K562 (cell line): ENCODE data around the gene CCDC71L. TPM values are rescaled to one million over a fixed set of nuclear protein-coding genes. Genes with fewer than 3 reads are reported as not detected.

Experiments
- BCL6 ChIP-seq: fragments of 250-450 bp; sonication (Bioruptor Pico); IDR thresholded peaks from 2 replicates; pipeline ENCODE4 v1.4.0; 2020
- FOXA3 ChIP-seq, 2 experiments: fragments of 450-650 bp in 1 of 2; sonication (generic) in 1 of 2; formaldehyde crosslinking; IDR thresholded peaks in 1 of 2; conservative IDR thresholded peaks in 1 of 2; 2 replicates each; pipeline versions ENCODE4 v1.4.0 to v1.8.0; 2020 to 2022; ENCODE audit warnings: mild to moderate bottlenecking in 2 of 2, missing genetic modification reagents in 1 of 2
- HIVEP1 ChIP-seq: fragments of 250-450 bp; sonication (Bioruptor Pico); IDR thresholded peaks from 2 replicates; pipeline ENCODE4 v1.4.0; 2020; ENCODE audit warnings: mild to moderate bottlenecking
- NR4A1 ChIP-seq, 2 experiments: fragments of 250-450 bp in 1 of 2; fragments of 450-650 bp in 1 of 2; sonication (Bioruptor Pico) in 1 of 2; IDR thresholded peaks; 2 replicates each; pipeline versions ENCODE4 v1.4.0 to v1.6.1; 2016 to 2020; ENCODE audit warnings: mild to moderate bottlenecking in 2 of 2, missing compliant biosample characterization in 1 of 2, missing genetic modification characterization in 1 of 2, moderate library complexity in 1 of 2
- POLR2A ChIP-seq: fragments of 450-650 bp; conservative IDR thresholded peaks from 2 replicates; pipeline ENCODE4 v1.6.1; 2016
- TCF7L2 ChIP-seq: fragments of 150-350 bp; IDR thresholded peaks from 2 replicates; pipeline ENCODE4 v1.6.1; 2016; ENCODE audit warnings: low read depth, mild to moderate bottlenecking, low read length, moderate library complexity
- THRAP3 ChIP-seq: fragments of 450-650 bp; IDR thresholded peaks from 2 replicates; pipeline ENCODE4 v1.6.1; 2016; ENCODE audit warnings: mild to moderate bottlenecking, inconsistent platforms, borderline replicate concordance
- WHSC1 ChIP-seq: IDR thresholded peaks from one replicate; pipeline ENCODE4 v1.6.1; 2012; ENCODE audit warnings: low read length, control low read depth, inconsistent platforms
- polyA plus RNA-seq, 8 experiments: library from polyadenylated mRNA; depleted of rRNA in 4 of 8; stranded (reverse) in 5 of 8; unstranded in 3 of 8; fragments of >200 nt; fragmentation: Nextera tagmentation in 2 of 8; fragmentation: Illumina TruSeq in 1 of 8; extraction: Ambion mirVana in 2 of 8; extraction: Trizol in 1 of 8; gene quantifications; 2 replicates each; pipeline versions ENCODE4 v1.2.1 to v1.2.3, GENCODE V29; 2011 to 2014; ENCODE audit warnings: inconsistent platforms in 1 of 8, missing spikeins in 1 of 8
- total RNA-seq, 7 experiments: library from RNA; depleted of rRNA in 6 of 7; stranded (reverse); fragments of >200 nt in 6 of 7; fragmentation: Illumina TruSeq in 2 of 7; extraction: Trizol in 2 of 7; gene quantifications; 2 replicates each; pipeline versions ENCODE4 v1.2.1 to v1.2.3, GENCODE V29; 2011 to 2021; ENCODE audit warnings: low replicate concordance in 1 of 7
- TF ChIP-seq, protein P1 (sequence below), 2 experiments: fragments of 450-650 bp in 1 of 2; sonication (generic) in 1 of 2; formaldehyde crosslinking in 1 of 2; IDR thresholded peaks in 1 of 2; conservative IDR thresholded peaks in 1 of 2; 2 replicates each; pipeline versions ENCODE4 v1.6.1 to v1.8.1; 2016 to 2023; ENCODE audit warnings: mild to moderate bottlenecking in 2 of 2, moderate library complexity in 2 of 2, inconsistent platforms in 1 of 2, missing genetic modification reagents in 1 of 2
- TF ChIP-seq, protein P2 (sequence below): fragments of 450-650 bp; IDR thresholded peaks from 2 replicates; pipeline ENCODE4 v1.6.1; 2016; ENCODE audit warnings: low read depth, mild to moderate bottlenecking, moderate library complexity
- TF ChIP-seq, protein P3 (sequence below): fragments of 450-650 bp; IDR thresholded peaks from one replicate; pipeline ENCODE4 v1.6.1; 2018; ENCODE audit warnings: mild to moderate bottlenecking, moderate library complexity; ENCODE audit not compliant: partially characterized antibody
- TF ChIP-seq, protein P4 (sequence below): sonication (generic); IDR thresholded peaks from 2 replicates; pipeline ENCODE4 v1.6.1; 2016
- TF ChIP-seq, protein P5 (sequence below): fragments of 250-450 bp; sonication (Bioruptor Pico); IDR thresholded peaks from 2 replicates; pipeline ENCODE4 v1.4.0; 2020; ENCODE audit warnings: mild to moderate bottlenecking, moderate library complexity
- TF ChIP-seq, protein P6 (sequence below): fragments of 250-450 bp; sonication (Bioruptor Pico); IDR thresholded peaks from 2 replicates; pipeline ENCODE4 v1.5.0; 2022; ENCODE audit warnings: mild to moderate bottlenecking
- TF ChIP-seq, protein P7 (sequence below): fragments of 250-450 bp; sonication (Bioruptor Pico); IDR thresholded peaks from 2 replicates; pipeline ENCODE4 v1.5.0; 2021

CCDC71L gene
- total and polyA plus RNA-seq, 9 of the 15 experiments (the other 6 are each of a cell fraction or from before 2014, with no cell fraction given): 5.7 to 108 (median 25.4) TPM

DNA sequence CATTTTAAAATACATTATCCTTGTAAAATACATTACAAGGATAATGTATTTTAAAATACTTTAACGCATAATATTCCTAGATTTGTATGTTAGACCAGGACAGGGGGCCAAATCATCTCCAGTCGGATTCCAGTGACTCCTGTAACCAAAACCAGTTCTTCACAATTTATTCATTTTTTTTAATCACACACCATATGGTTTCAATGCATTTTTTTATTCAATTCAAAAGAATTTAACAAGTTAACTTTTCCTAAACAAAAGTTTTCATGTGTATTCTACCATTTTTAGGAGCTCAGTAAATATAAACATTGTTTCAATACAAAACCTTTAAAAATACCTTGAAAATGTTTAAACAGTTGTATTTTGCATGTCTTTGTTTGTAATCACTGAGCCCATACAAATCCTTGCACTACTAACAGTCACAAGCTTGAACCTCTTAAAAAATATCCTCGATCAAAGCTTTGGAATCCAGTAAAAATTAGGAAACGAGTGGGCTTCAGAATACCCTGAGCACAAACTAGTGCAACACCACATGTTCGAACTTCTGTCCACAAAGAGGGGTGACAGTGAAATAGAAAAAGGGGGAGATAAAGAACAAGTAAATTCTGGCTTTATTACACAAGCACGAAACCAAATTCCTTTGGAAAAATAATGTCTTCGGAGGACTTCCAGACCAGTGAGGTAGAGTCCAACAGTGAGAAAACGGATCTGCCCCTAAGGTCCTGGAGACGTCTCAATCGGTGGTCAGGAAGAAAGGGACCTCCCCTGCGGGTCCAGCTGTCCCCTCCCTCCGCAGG lies 1.6 kb downstream of the CCDC71L start (continued):
- TF ChIP-seq, protein P1, sequence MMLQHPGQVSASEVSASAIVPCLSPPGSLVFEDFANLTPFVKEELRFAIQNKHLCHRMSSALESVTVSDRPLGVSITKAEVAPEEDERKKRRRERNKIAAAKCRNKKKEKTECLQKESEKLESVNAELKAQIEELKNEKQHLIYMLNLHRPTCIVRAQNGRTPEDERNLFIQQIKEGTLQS (IDR thresholded peaks at IDR 0.05): 0 out of 2 replicates have a peak, but pooled peaks have one; percentile 22
- TF ChIP-seq, protein P1 (CRISPR knock-in tag; conservative IDR thresholded peaks at IDR 0.05): no peak
- TF ChIP-seq, protein P2, sequence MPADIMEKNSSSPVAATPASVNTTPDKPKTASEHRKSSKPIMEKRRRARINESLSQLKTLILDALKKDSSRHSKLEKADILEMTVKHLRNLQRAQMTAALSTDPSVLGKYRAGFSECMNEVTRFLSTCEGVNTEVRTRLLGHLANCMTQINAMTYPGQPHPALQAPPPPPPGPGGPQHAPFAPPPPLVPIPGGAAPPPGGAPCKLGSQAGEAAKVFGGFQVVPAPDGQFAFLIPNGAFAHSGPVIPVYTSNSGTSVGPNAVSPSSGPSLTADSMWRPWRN: peak; percentile 36; the same call in 1 of the 2 replicates
- no peak for TF ChIP-seq NR4A1 (CRISPR knock-in tag; IDR thresholded peaks at IDR 0.05)
- 0 out of 2 replicates have a peak, but pooled peaks have one; percentile 48 for TF ChIP-seq NR4A1 (tag; IDR thresholded peaks at IDR 0.05)
- no peak for TF ChIP-seq WHSC1
- peak in 1 of 2 experiments; percentile 45; a peak in 1 of 4 replicates for TF ChIP-seq FOXA3 (CRISPR knock-in tag; conservative IDR thresholded peaks at IDR 0.05 in 1 of 2, IDR thresholded peaks at IDR 0.05 in 1 of 2)
- TF ChIP-seq, protein P3, sequence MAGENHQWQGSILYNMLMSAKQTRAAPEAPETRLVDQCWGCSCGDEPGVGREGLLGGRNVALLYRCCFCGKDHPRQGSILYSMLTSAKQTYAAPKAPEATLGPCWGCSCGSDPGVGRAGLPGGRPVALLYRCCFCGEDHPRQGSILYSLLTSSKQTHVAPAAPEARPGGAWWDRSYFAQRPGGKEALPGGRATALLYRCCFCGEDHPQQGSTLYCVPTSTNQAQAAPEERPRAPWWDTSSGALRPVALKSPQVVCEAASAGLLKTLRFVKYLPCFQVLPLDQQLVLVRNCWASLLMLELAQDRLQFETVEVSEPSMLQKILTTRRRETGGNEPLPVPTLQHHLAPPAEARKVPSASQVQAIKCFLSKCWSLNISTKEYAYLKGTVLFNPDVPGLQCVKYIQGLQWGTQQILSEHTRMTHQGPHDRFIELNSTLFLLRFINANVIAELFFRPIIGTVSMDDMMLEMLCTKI: no peak
- TF ChIP-seq, protein P4, sequence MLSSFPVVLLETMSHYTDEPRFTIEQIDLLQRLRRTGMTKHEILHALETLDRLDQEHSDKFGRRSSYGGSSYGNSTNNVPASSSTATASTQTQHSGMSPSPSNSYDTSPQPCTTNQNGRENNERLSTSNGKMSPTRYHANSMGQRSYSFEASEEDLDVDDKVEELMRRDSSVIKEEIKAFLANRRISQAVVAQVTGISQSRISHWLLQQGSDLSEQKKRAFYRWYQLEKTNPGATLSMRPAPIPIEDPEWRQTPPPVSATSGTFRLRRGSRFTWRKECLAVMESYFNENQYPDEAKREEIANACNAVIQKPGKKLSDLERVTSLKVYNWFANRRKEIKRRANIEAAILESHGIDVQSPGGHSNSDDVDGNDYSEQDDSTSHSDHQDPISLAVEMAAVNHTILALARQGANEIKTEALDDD: peak; percentile 29; the same call in 1 of the 2 replicates
- TF ChIP-seq POLR2A: peak; percentile 79
- TF ChIP-seq TCF7L2: no peak
- TF ChIP-seq, protein P5, sequence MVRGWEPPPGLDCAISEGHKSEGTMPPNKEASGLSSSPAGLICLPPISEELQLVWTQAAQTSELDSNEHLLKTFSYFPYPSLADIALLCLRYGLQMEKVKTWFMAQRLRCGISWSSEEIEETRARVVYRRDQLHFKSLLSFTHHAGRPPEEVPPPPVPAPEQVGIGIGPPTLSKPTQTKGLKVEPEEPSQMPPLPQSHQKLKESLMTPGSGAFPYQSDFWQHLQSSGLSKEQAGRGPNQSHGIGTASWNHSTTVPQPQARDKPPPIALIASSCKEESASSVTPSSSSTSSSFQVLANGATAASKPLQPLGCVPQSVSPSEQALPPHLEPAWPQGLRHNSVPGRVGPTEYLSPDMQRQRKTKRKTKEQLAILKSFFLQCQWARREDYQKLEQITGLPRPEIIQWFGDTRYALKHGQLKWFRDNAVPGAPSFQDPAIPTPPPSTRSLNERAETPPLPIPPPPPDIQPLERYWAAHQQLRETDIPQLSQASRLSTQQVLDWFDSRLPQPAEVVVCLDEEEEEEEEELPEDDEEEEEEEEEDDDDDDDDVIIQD (CRISPR knock-in tag): 0 out of 2 replicates have a peak, but pooled peaks have one; percentile 67
- TF ChIP-seq, protein P6, sequence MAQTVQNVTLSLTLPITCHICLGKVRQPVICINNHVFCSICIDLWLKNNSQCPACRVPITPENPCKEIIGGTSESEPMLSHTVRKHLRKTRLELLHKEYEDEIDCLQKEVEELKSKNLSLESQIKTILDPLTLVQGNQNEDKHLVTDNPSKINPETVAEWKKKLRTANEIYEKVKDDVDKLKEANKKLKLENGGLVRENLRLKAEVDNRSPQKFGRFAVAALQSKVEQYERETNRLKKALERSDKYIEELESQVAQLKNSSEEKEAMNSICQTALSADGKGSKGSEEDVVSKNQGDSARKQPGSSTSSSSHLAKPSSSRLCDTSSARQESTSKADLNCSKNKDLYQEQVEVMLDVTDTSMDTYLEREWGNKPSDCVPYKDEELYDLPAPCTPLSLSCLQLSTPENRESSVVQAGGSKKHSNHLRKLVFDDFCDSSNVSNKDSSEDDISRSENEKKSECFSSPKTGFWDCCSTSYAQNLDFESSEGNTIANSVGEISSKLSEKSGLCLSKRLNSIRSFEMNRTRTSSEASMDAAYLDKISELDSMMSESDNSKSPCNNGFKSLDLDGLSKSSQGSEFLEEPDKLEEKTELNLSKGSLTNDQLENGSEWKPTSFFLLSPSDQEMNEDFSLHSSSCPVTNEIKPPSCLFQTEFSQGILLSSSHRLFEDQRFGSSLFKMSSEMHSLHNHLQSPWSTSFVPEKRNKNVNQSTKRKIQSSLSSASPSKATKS (CRISPR knock-in tag): 0 out of 2 replicates have a peak, but pooled peaks have one; percentile 73
- TF ChIP-seq THRAP3: peak; percentile 86; the same call in 1 of the 2 replicates
- TF ChIP-seq HIVEP1: peak; percentile 7; the same call in 1 of the 2 replicates
- TF ChIP-seq BCL6 (CRISPR knock-in tag): no peak
- TF ChIP-seq, protein P7, sequence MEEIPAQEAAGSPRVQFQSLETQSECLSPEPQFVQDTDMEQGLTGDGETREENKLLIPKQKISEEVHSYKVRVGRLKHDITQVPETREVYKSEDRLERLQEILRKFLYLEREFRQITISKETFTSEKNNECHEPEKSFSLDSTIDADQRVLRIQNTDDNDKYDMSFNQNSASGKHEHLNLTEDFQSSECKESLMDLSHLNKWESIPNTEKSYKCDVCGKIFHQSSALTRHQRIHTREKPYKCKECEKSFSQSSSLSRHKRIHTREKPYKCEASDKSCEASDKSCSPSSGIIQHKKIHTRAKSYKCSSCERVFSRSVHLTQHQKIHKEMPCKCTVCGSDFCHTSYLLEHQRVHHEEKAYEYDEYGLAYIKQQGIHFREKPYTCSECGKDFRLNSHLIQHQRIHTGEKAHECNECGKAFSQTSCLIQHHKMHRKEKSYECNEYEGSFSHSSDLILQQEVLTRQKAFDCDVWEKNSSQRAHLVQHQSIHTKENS (CRISPR knock-in tag): 0 out of 2 replicates have a peak, but pooled peaks have one; percentile 36
